Measurements from ENCODE around the gene PLXND1. TPM values are rescaled to one million over a fixed set of nuclear protein-coding genes. Genes with fewer than 3 reads are reported as not detected.

Gene PLXND1
- total and polyA plus RNA-seq, 12 donors: 41.2 to 370 (median 138) TPM

DNA sequence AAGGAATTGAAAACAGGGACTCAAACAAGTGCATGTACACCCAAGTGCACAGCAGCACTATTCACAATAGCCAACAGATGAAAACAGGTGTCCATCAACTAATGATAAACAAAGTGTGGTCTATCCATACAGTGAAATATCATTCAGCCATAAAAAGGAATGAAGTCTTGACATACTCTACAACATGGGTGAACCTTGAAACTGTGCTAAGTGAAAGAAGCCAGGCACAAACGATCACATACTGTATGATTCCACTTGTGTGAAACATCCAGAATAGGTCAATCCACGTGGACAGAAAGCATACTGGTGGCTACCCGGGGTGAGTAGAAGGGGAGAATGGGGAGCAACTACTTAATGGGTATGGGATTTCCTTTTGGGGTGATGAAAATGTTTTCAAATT is 29.6 kb upstream of the PLXND1 start:
- H3K27me3 ChIP-seq: no peaks in the 10 kb centered on the region
- intact Hi-C loops (cut with DNase I): no loop called here
- 87 to 90% (median 89%) methylated on average over 3 of the region's 3 CpGs for WGBS, 4 donors
- no peaks in the 10 kb centered on the region for H3K36me3 ChIP-seq (replicated peaks in 1 of 2)
- no peaks in the 10 kb centered on the region for H3K9me3 ChIP-seq (replicated peaks in 1 of 3)
- H3K4me3 ChIP-seq: no peak overlapping the region
- H3K4me1 ChIP-seq (replicated peaks in 1 of 2): no peaks in the 10 kb centered on the region
- H3K27ac ChIP-seq: no peak overlapping the region
- TF ChIP-seq, protein P1, sequence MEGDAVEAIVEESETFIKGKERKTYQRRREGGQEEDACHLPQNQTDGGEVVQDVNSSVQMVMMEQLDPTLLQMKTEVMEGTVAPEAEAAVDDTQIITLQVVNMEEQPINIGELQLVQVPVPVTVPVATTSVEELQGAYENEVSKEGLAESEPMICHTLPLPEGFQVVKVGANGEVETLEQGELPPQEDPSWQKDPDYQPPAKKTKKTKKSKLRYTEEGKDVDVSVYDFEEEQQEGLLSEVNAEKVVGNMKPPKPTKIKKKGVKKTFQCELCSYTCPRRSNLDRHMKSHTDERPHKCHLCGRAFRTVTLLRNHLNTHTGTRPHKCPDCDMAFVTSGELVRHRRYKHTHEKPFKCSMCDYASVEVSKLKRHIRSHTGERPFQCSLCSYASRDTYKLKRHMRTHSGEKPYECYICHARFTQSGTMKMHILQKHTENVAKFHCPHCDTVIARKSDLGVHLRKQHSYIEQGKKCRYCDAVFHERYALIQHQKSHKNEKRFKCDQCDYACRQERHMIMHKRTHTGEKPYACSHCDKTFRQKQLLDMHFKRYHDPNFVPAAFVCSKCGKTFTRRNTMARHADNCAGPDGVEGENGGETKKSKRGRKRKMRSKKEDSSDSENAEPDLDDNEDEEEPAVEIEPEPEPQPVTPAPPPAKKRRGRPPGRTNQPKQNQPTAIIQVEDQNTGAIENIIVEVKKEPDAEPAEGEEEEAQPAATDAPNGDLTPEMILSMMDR (IDR thresholded peaks at IDR 0.05): no peak
- TF ChIP-seq POLR2A (IDR thresholded peaks at IDR 0.05): no peak
- no peak for DNase-seq

DNA sequence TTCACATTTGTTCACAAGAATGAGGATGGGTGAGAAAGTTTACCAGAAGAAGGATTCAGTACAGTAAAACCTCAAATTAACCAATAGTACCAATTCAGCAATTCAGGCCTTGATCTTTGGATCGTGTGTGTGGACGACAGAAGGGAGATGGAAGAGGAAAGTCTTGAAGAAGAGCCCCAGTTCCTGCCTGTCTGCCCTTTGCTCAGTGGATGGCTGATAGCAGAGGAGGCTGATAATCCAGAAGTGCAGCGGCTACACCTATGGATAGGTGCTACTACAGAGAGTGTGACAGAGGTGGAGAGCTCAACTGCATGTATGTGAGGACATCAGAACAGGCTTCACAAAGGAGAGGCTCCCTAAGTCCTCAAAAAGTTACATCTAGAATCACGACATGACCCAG is 29.2 kb upstream of the PLXND1 start:
- H3K4me3 ChIP-seq: no peak overlapping the region
- intact Hi-C loops (cut with DNase I): no loop called here
- H3K4me1 ChIP-seq (replicated peaks in 1 of 2): no peaks in the 10 kb centered on the region
- no peaks in the 10 kb centered on the region for H3K27me3 ChIP-seq
- no peaks in the 10 kb centered on the region for H3K9me3 ChIP-seq (replicated peaks in 1 of 3)
- H3K27ac ChIP-seq: no peak overlapping the region
- H3K36me3 ChIP-seq (replicated peaks in 1 of 2): no peaks in the 10 kb centered on the region
- TF ChIP-seq POLR2A (IDR thresholded peaks at IDR 0.05): no peak
- TF ChIP-seq, protein P1 (IDR thresholded peaks at IDR 0.05): no peak
- WGBS, 4 donors: 80 to 94% (median 89%) methylated on average over 4 of the region's 4 CpGs
- no peak for DNase-seq

DNA sequence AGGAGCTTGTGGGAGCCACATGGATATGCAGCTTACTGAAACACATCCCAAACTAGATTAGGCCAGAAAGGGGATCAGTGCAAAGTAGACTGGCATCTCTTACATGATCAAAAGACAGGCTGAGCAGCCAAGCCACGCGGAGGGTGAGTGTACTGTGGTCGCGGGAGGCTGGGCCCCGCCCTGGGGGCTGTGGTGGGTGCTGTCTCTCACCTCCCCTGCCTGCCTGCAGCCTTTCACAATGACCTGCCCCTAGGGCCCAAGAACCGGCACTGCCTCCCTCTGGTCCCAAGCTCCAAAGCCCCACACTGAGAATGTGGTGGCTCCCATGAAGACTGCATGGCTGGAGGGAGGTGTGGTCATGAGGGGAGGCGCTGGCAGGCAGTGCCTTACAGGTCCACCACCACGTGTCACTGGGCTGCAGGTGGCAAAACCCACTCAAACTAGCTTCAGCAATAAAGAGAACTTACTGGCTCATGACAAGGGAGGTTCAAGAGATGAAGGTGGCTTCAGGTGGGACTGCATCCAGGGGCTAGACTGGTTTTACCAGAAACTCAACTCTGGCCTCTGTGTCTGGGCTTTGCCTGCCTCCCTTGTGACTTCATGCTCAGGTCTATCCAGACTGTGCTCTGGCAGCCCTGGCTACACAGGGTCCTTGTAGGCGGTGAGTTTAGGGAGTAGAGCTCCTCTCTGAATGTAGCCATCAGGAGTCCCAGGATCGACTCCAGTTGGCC is 27.4 kb upstream of the PLXND1 start:
- no peak overlapping the region for H3K27ac ChIP-seq
- DNase-seq: no peak
- H3K36me3 ChIP-seq (replicated peaks in 1 of 2): no peaks in the 10 kb centered on the region
- H3K4me3 ChIP-seq: no peak overlapping the region
- intact Hi-C loops (cut with DNase I): no loop called here
- TF ChIP-seq POLR2A (IDR thresholded peaks at IDR 0.05): no peak
- TF ChIP-seq, protein P1 (IDR thresholded peaks at IDR 0.05): no peak
- H3K27me3 ChIP-seq: no peaks in the 10 kb centered on the region
- WGBS, 4 donors: 88 to 98% (median 92%) methylated on average over 7 to 10 of the region's 10 CpGs
- no peaks in the 10 kb centered on the region for H3K9me3 ChIP-seq (replicated peaks in 1 of 3)
- no peaks in the 10 kb centered on the region for H3K4me1 ChIP-seq (replicated peaks in 1 of 2)

DNA sequence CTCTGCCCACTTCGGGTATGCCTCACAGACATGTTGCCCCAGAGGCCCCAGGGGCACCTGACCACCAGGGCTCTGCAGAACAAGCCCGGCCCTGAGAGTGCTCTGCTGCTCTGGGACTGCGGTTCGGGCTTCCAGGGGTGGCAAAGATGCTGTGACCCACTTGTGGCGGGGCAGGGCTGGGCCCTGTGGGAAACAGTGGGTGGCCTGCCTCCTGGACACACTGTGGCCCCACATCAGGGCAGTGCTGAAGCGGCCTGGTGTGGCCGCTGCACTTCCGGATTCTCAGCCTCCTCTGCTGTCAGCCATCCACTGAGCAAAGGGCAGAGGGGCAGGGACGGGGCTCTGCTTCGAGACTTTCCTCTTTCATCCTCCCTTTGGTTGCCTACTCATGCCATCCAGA is 26.5 kb upstream of the PLXND1 start:
- WGBS, 4 donors: 83 to 98% (median 92%) methylated on average over 4 to 10 of the region's 10 CpGs
- intact Hi-C loops (cut with DNase I): no loop called here
- H3K9me3 ChIP-seq (replicated peaks in 1 of 3): no peaks in the 10 kb centered on the region
- H3K27ac ChIP-seq: no peak overlapping the region
- no peak for DNase-seq
- H3K4me1 ChIP-seq (replicated peaks in 1 of 2): peaks cover 1 to 4% of the 10 kb centered on the region in 2 donors
- no peak overlapping the region for H3K4me3 ChIP-seq
- H3K36me3 ChIP-seq (replicated peaks in 1 of 2): no peaks in the 10 kb centered on the region
- H3K27me3 ChIP-seq: no peaks in the 10 kb centered on the region
- TF ChIP-seq, protein P1 (IDR thresholded peaks at IDR 0.05): no peak
- TF ChIP-seq POLR2A (IDR thresholded peaks at IDR 0.05): no peak

Data from adrenal gland (tissue), 12 donors.